ENCODE data around the gene ETHE1.

Gene ETHE1

GRCh38 chr19:43466793-43467192, 60.2 kb downstream of the ETHE1 start:
- no peak for TF ChIP-seq CTCF (conservative IDR thresholded peaks at IDR 0.05)
- no peak overlapping the region for H3K27ac ChIP-seq

- no peak for TF ChIP-seq CTCF (conservative IDR thresholded peaks at IDR 0.05)
- H3K27ac ChIP-seq: peak within 1 kb of the TSS; percentile 78
Measured at GRCh38 chr19:43465468-43466120, 61.4 kb downstream of the ETHE1 start, which contains the start of gene LYPD3. LYPD3 (minus strand) TSS chr19:43465608; CDS start chr19:43465571, 37 bp downstream.

GRCh38 chr19:43464134-43464775, 62.7 kb downstream of the ETHE1 start:
- H3K27ac ChIP-seq: peak overlapping the region; percentile 78
- no peak for TF ChIP-seq CTCF (conservative IDR thresholded peaks at IDR 0.05)

- no peak for TF ChIP-seq CTCF (conservative IDR thresholded peaks at IDR 0.05)
- H3K27ac ChIP-seq: peak overlapping the region; percentile 78
Measured at GRCh38 chr19:43463381-43464133, 63.4 kb downstream of the ETHE1 start.

GRCh38 chr19:43462785-43463380, 64.1 kb downstream of the ETHE1 start:
- H3K27ac ChIP-seq: peak overlapping the region; percentile 78
- no peak for TF ChIP-seq CTCF (conservative IDR thresholded peaks at IDR 0.05)

- H3K27ac ChIP-seq: peak overlapping the region; percentile 78
- TF ChIP-seq CTCF (conservative IDR thresholded peaks at IDR 0.05): no peak
Measured at GRCh38 chr19:43462383-43462782, 64.6 kb downstream of the ETHE1 start.

GRCh38 chr19:43461303-43461702, 65.7 kb downstream of the ETHE1 start:
- no peak for TF ChIP-seq CTCF (conservative IDR thresholded peaks at IDR 0.05)
- no peak overlapping the region for H3K27ac ChIP-seq

Measured in VCaP (cell line).